ENCODE results near the gene RPS19BP1. TPM values are rescaled to one million over a fixed set of nuclear protein-coding genes. Genes with fewer than 3 reads are reported as not detected.
A peak's percentile ranks its signal among the peaks of the same experiment; 100 is the strongest.

Gene RPS19BP1
- total and polyA plus RNA-seq, 12 donors: 31.3 to 222 (median 41.8) TPM

DNA sequence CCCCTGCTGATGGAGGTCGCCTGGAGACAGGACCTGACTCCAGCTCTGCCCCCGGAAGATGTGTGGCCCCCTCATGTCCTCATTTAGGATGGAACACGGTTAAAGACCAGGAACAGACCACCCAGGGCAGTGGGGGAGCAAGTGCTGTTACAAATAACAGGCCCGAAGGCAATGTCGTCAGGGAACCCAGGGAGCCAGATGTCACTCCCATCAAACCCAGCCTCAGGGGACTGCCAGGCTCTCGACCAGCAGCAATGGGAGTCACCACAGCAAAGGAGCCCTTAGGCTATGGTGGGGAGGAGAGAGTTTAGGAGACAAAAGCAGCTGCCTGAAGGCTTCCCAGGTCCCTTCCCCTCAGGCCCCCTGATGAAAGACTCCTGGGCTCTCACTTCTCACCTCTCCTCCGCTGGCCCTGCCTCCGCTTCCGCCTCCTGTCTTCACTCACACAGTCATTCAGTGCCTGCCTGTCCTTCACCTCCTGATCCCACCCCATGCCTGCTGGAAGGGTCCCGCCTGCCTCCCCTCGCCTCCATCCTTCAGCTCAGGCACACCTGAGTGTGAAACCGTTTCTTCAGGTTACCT lies 4.4 kb downstream of the RPS19BP1 start:
- H3K4me3 ChIP-seq: peak overlapping the region in 2 of 10 donors; percentile 25 to 30
- H3K4me1 ChIP-seq: peaks cover 35 to 93% (median 73%) of the 10 kb centered on the region in 9 donors
- peaks cover 0 to 68% (median under 1%) of the 10 kb centered on the region in 9 donors for H3K36me3 ChIP-seq
- intact Hi-C loops (cut with DNase I): loop anchor here (2.0 to 10.0 kb wide), 9 partner anchors 31 to 376 kb away; partner anchors contain the start of genes RPL3 (in 3 of the 10), SYNGR1 (in 3 of the 10) and CBX7 (in 1 of the 10)
- peak overlapping the region in 6 of 10 donors; percentile 36 to 74 (median 62) for H3K27ac ChIP-seq
- no peaks in the 10 kb centered on the region for H3K27me3 ChIP-seq
- TF ChIP-seq, protein P1, sequence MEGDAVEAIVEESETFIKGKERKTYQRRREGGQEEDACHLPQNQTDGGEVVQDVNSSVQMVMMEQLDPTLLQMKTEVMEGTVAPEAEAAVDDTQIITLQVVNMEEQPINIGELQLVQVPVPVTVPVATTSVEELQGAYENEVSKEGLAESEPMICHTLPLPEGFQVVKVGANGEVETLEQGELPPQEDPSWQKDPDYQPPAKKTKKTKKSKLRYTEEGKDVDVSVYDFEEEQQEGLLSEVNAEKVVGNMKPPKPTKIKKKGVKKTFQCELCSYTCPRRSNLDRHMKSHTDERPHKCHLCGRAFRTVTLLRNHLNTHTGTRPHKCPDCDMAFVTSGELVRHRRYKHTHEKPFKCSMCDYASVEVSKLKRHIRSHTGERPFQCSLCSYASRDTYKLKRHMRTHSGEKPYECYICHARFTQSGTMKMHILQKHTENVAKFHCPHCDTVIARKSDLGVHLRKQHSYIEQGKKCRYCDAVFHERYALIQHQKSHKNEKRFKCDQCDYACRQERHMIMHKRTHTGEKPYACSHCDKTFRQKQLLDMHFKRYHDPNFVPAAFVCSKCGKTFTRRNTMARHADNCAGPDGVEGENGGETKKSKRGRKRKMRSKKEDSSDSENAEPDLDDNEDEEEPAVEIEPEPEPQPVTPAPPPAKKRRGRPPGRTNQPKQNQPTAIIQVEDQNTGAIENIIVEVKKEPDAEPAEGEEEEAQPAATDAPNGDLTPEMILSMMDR (IDR thresholded peaks at IDR 0.05): no peak
- H3K9me3 ChIP-seq: no peaks in the 10 kb centered on the region
- DNase-seq (no peak), ATAC-seq (no peak)
- 69 to 70% methylated on average over 12 of the region's 12 CpGs for WGBS, 2 donors

DNA sequence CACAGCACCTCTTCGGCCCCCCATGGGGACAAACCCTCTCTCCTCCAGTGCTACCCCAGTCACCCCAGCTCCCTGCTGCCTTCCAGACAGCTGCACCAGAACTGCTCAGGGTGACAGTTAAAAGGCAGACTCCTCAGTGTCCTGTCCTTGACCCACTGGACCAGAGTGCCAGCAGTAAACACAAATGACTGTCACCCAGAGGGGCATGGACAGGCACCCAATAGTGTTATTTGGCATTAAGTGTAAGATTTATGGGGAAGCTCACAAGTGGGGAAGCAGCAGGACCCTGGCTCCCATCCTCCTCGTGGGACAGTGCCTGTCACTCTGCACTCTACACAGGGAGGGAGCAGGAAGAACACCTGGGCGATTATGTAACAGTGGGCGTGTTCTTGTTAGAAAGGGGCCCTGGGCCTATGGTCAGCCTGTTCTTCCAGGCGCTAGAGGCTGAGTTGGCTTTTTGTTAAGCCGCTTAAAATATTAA lies 5.0 kb downstream of the RPS19BP1 start:
- 61 to 65% methylated on average over 6 of the region's 6 CpGs for WGBS, 2 donors
- ATAC-seq (no peak), DNase-seq (no peak)
- Histone ChIP-seq H3K27ac (peak overlapping the region in 3 of 10 donors; percentile 53 to 74 (median 67)), H3K4me1 (peaks cover 40 to 96% (median 80%) of the 10 kb centered on the region in 9 donors), H3K27me3 (no peaks in the 10 kb centered on the region), H3K4me3 (no peak overlapping the region), H3K9me3 (no peaks in the 10 kb centered on the region), H3K36me3 (peaks cover 0 to 74% (median 7%) of the 10 kb centered on the region in 9 donors)
- intact Hi-C loops (cut with DNase I): loop anchor here (5.0 to 10.0 kb wide), 8 partner anchors 35 to 375 kb away; partner anchors contain the start of genes RPL3 (in 3 of the 10), SYNGR1 (in 3 of the 10) and CBX7 (in 1 of the 10)
- TF ChIP-seq, protein P1 (IDR thresholded peaks at IDR 0.05): no peak

DNA sequence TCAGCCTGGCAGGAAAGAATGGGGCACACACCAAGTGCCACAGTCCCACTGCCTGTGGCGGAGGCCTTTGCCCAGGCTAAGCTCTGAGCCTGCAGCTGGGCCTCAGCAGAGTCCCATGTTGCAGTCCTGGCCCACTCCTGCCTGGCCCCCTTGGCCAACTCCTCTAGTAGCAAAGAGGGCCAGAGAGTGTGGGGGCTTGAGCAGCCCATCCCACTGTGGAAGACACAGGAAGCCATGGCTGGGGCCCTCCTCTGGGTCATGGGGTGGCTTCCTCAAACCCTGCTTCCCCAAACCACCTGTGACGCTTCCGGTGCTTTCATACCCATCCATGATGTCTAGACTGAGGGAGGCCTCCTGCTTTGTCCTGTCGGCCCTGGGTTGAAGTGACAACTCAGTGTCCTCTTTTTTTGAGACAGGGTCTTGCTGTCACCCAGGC lies 5.8 kb downstream of the RPS19BP1 start:
- Histone ChIP-seq H3K4me3 (no peak overlapping the region), H3K4me1 (peaks cover 44 to 100% (median 84%) of the 10 kb centered on the region in 9 donors), H3K9me3 (no peaks in the 10 kb centered on the region), H3K27me3 (no peaks in the 10 kb centered on the region), H3K36me3 (peaks cover 0 to 82% (median 15%) of the 10 kb centered on the region in 9 donors), H3K27ac (peak overlapping the region in 3 of 10 donors; percentile 26 to 74 (median 67))
- TF ChIP-seq, protein P1 (IDR thresholded peaks at IDR 0.05): no peak
- 74 to 82% methylated on average over 4 of the region's 4 CpGs for WGBS, 2 donors
- DNase-seq (no peak), ATAC-seq (peak in 1 of 8 donors; percentile 0)
- intact Hi-C loops (cut with DNase I): loop anchor here (5.0 to 10.0 kb wide), 8 partner anchors 34 to 374 kb away; partner anchors contain the start of genes RPL3 (in 3 of the 10), SYNGR1 (in 3 of the 10) and CBX7 (in 1 of the 10)

DNA sequence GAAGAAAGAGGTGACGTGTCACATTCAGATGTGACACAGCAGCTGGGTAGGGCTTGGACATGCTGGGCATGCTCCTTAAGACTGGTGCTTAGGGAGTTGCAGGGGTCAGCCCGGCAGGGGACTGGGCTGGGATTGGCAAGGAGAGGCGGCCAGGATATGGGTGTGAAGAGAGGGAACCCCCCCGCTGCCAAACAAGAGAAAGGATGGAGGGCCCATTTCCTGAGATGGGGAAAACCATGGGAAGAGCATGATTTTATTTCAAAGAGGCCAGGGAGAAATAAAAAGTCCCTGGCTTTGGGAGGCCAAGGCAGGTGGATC lies 6.9 kb downstream of the RPS19BP1 start:
- DNase-seq (no peak), ATAC-seq (no peak)
- Histone ChIP-seq H3K9me3 (no peaks in the 10 kb centered on the region), H3K4me3 (no peak overlapping the region), H3K27ac (peak overlapping the region in 5 of 10 donors; percentile 1 to 100 (median 34)), H3K27me3 (no peaks in the 10 kb centered on the region), H3K36me3 (peaks cover 0 to 83% (median 23%) of the 10 kb centered on the region in 9 donors), H3K4me1 (peaks cover 38 to 92% (median 77%) of the 10 kb centered on the region in 9 donors)
- 66 to 82% methylated on average over 4 of the region's 4 CpGs for WGBS, 2 donors
- TF ChIP-seq, protein P1 (IDR thresholded peaks at IDR 0.05): no peak
- intact Hi-C loops (cut with DNase I): loop anchor here (5.0 to 10.0 kb wide), 8 partner anchors 33 to 373 kb away; partner anchors contain the start of genes RPL3 (in 3 of the 10), SYNGR1 (in 3 of the 10) and CBX7 (in 1 of the 10)

All from heart right ventricle (tissue), 16 donors.